Bronchial epithelial cell (primary cell): ENCODE data around the gene ZBTB6. TPM values are rescaled to one million over a fixed set of nuclear protein-coding genes. Genes with fewer than 3 reads are reported as not detected.
A peak's percentile ranks its signal among the peaks of the same experiment; 100 is the strongest.
"Not testable (repeated sequence)": the region's sequence is repeated elsewhere in the genome, so short reads cannot be mapped to it uniquely, and the experiment has no call there.

Experiments used
- DNase-seq: peaks from one replicate; pipeline ENCODE4 v3.0.0-alpha.2; 2010; ENCODE audit warnings: low read depth
- FAIRE-seq: peaks from 2 replicates; lab custom pipeline; 2011; peaks lifted over from hg19 to GRCh38; lab: Jason Lieb, UNC
- H3K27me3 ChIP-seq: 2 replicates; pipeline ENCODE4 v1.5.1; 2011; ENCODE audit warnings: low read length; ENCODE audit not compliant: control insufficient read depth, insufficient read depth
- H3K36me3 ChIP-seq: 2 replicates; pipeline ENCODE4 v1.5.1; 2011; ENCODE audit warnings: low read length; ENCODE audit not compliant: control insufficient read depth, insufficient read depth
- H3K4me3 ChIP-seq: 2 replicates; pipeline ENCODE4 v1.5.1; 2011; ENCODE audit warnings: mild to moderate bottlenecking, low read depth, low read length, control low read depth
- total RNA-seq: library from RNA; depleted of rRNA; stranded (reverse); fragments of >200 nt; gene quantifications from 2 replicates; pipeline ENCODE4 v1.2.1, GENCODE V29; 2014
- TF ChIP-seq, protein P1 (sequence below): IDR thresholded peaks from 2 replicates; pipeline ENCODE4 v1.5.1; 2011; ENCODE audit warnings: mild to moderate bottlenecking, moderate library complexity, low read length, control low read depth, inconsistent platforms; ENCODE audit not compliant: insufficient read depth, severe bottlenecking

ZBTB6 gene
- total RNA-seq, 1 donor from 2014 or later, result 15.3 TPM

DNA sequence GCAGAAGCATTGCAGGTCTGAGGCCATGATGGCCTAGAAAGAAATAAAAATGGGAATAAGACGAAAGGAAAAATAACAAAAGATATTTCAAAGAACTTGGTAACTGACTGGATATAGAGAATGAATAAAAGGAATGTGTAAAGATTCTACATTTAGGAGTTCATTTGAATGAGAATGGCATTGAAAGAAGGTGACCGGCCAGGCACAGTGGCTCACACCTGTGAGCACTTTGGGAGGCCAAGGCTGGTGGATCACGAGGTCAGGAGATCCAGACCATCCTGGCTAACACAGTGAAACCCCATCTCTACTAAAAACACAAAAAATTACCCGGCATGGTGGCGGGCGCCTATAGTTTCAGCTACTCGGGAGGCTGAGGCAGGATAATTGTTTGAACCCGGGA lies 9.6 kb upstream of the ZBTB6 start:
- DNase-seq (no peak), FAIRE-seq (no peak)
- Histone ChIP-seq H3K36me3 (no peaks in the 10 kb centered on the region), H3K27me3 (no peaks in the 10 kb centered on the region), H3K4me3 (no peak overlapping the region)
- TF ChIP-seq, protein P1, sequence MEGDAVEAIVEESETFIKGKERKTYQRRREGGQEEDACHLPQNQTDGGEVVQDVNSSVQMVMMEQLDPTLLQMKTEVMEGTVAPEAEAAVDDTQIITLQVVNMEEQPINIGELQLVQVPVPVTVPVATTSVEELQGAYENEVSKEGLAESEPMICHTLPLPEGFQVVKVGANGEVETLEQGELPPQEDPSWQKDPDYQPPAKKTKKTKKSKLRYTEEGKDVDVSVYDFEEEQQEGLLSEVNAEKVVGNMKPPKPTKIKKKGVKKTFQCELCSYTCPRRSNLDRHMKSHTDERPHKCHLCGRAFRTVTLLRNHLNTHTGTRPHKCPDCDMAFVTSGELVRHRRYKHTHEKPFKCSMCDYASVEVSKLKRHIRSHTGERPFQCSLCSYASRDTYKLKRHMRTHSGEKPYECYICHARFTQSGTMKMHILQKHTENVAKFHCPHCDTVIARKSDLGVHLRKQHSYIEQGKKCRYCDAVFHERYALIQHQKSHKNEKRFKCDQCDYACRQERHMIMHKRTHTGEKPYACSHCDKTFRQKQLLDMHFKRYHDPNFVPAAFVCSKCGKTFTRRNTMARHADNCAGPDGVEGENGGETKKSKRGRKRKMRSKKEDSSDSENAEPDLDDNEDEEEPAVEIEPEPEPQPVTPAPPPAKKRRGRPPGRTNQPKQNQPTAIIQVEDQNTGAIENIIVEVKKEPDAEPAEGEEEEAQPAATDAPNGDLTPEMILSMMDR, result no peak

DNA sequence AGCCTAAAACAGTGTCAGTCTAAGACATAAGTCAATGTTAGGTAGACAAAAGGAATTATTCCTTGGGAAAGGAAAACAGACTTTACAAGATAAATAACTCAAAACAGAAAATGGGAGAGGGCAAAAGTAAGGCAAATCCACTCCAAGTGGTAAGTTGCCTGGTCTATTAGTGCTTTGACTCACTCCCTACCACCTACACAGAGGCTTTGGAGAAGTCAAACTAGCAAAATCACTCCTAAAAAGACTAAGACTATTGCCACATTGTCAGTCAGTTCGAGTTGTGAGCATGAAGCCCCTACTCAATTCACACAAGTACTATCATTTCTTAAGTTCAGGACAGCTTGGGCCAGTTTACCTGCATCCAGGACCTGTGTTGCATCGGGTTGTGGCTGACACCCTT lies 5.2 kb upstream of the ZBTB6 start:
- DNase-seq (no peak), FAIRE-seq (peak; percentile 40)
- Histone ChIP-seq H3K36me3 (no peaks in the 10 kb centered on the region), H3K27me3 (no peaks in the 10 kb centered on the region), H3K4me3 (no peak overlapping the region)
- TF ChIP-seq, protein P1, result no peak

DNA sequence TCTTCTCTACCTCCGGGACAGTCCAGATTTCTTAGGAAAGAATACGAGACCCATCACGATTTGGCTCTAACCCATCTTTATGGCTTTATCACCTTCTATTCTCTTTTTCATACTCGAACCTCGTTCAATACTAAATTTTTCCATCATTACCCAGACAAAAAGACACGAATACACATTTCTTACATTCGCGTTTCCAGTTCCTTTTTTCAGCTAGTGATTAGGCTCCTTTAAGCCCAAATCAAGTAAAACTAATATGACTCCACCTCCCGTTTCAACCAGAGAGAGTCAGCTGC lies 506 bp downstream of the ZBTB6 start:
- no peaks in the 10 kb centered on the region for H3K27me3 ChIP-seq
- TF ChIP-seq, protein P1, result no peak
- H3K36me3 ChIP-seq, result peaks cover 5% of the 10 kb centered on the region
- FAIRE-seq, result no peak
- H3K4me3 ChIP-seq, result peak overlapping the region; percentile 56
- DNase-seq, result no peak

DNA sequence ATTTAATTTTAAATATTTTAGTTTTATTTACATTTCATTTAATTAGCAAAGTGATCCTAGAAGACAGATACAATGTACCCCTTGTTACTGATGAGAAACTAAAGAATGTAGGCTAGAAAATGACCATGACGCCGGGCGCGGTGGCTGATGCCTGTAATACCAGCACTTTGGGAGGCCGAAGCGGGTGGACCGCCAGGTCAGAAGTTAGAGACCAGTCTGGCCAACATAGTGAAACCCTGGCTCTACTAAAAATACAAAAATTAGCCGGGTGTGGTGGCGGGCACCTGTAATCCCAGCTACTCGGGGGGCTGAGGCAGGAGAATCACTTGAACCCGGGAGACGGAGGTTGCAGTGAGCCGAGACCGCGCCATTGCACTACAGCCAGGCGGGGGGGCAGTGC lies 7.0 kb downstream of the ZBTB6 start:
- not testable (repeated sequence) for DNase-seq, H3K4me3 ChIP-seq, FAIRE-seq, H3K27me3 ChIP-seq, H3K36me3 ChIP-seq

DNA sequence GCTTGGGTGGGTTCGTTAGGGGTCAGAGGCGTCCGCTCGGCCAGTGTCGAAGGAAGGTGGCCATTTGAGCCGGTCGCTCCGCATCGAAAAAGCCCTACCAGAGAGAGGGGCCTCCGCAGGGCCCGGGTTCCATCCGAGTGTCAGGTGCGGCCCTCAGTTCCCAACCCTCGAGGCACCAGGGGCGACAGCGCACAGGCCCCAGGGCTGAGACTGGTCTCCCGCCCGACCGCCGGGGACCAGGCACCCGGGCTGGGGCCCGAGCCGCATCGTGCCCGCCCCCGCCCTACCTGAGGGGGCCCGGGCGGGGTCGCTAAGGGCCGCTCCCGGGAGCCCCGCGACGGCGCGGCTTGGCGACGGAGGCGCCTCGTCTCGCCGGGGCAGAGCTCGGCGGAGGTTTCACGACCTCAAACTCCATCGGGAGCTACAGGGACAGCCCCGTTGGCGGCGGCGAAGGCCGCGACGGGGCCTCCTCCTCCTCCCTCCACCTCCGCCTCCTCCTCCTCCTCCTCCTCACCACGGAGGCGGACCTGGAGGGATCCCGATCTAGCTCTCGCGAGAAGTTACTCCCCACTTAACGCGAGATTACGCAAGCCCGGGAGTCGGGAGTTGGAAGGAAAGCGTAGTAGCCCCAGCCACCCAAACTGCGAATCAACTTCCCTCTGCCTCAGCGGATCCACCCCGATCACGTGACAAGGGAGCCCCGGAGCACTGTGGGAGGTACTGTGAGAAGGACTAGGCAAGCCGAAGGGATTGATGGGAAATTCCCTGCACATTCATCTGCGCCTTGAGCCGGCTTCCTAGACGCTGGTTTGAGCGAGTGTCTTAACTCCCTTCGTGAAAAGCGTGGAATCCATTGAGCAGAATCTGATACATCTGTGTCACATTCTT lies 8.1 kb downstream of the ZBTB6 start, which contains the start of gene RC3H2:
Gene RC3H2 (minus strand): TSS at position 537 of the 888 bp plus-strand sequence. CDS start 7,850 bp downstream, outside the sequence.
- peak; percentile 97 for FAIRE-seq
- Histone ChIP-seq H3K4me3 (peak within 1 kb of the TSS; percentile 90), H3K36me3 (no peaks in the 10 kb centered on the region), H3K27me3 (no peaks in the 10 kb centered on the region)
- peak; percentile 99 for DNase-seq
- TF ChIP-seq, protein P1, result no peak

DNA sequence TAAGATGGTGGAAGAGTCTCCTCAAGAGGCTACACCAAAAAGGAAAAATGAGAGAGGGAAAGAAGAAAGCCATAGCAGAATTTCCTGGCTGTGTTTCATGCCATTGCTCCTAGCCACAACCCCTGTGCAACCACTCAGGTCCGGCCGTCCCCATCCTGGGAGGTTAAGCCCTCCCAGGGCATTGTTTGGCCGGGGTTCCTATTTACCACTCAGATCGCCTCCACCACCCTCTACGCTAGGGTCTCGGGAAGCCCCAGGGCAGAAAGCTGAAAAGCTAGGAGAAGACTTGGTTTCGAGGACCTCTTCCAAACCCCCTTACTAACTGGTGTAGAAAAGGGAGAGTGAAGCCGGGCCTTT lies 8.7 kb downstream of the ZBTB6 start:
- TF ChIP-seq, protein P1, result no peak
- Histone ChIP-seq H3K36me3 (no peaks in the 10 kb centered on the region), H3K4me3 (peak overlapping the region; percentile 90), H3K27me3 (no peaks in the 10 kb centered on the region)
- FAIRE-seq (no peak), DNase-seq (no peak)
